Measurements from ENCODE around the gene OR1F1.

DNA sequence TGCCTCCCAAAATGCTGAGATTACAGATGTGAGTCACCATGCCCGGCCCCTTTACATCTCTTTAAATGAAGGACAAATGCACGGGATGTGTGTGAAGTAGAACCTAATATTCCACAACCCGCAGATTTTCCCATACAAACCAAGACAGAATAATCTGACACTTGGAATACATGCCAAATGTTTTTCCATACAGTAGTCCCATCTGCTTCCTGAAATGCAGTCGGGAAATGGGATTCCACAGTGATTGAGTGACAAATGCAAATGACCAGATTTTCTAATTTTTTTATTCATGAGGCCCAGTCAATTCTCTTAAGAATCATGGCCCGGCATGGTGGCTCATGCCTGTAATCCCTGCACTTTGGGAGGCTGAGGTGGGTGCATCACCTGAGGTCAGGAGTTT is 53.8 kb downstream of the OR1F1 start:
- TF ChIP-seq, protein P1, sequence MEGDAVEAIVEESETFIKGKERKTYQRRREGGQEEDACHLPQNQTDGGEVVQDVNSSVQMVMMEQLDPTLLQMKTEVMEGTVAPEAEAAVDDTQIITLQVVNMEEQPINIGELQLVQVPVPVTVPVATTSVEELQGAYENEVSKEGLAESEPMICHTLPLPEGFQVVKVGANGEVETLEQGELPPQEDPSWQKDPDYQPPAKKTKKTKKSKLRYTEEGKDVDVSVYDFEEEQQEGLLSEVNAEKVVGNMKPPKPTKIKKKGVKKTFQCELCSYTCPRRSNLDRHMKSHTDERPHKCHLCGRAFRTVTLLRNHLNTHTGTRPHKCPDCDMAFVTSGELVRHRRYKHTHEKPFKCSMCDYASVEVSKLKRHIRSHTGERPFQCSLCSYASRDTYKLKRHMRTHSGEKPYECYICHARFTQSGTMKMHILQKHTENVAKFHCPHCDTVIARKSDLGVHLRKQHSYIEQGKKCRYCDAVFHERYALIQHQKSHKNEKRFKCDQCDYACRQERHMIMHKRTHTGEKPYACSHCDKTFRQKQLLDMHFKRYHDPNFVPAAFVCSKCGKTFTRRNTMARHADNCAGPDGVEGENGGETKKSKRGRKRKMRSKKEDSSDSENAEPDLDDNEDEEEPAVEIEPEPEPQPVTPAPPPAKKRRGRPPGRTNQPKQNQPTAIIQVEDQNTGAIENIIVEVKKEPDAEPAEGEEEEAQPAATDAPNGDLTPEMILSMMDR (IDR thresholded peaks at IDR 0.05), result no peak
- TF ChIP-seq ZFX (IDR thresholded peaks at IDR 0.05; ENCODE audit: borderline replicate concordance), result no peak
